Psoas muscle (tissue), 8 donors: ENCODE data around the gene RAPSN. TPM values are rescaled to one million over a fixed set of nuclear protein-coding genes. Genes with fewer than 3 reads are reported as not detected.

Source experiments
- ATAC-seq, 4 donors: fragments of 200-7000 bp; cut with Tn5 transposase; one replicate each; pipeline ENCODE4 v1.9.1; 2020; ENCODE audit warnings: moderate library complexity in 3 of 4, mild to moderate bottlenecking in 2 of 4
- DNase-seq, 2 donors: peaks; one replicate each; pipeline ENCODE4 v3.0.0-alpha.2; 2020
- H3K27ac ChIP-seq: fragments of 200-600 bp; one replicate; pipeline ENCODE4 v1.8.0; 2022
- H3K27me3 ChIP-seq, 3 donors: fragments of 200-600 bp in 1 of 3; one replicate each; pipeline versions ENCODE4 v1.6.1 to v1.8.0; 2013 to 2022; ENCODE audit warnings: low read length in 2 of 3, mild to moderate bottlenecking in 2 of 3, moderate library complexity in 1 of 3; ENCODE audit not compliant: insufficient read depth in 3 of 3
- H3K36me3 ChIP-seq, 2 donors: fragments of 200-600 bp in 1 of 2; one replicate each; pipeline versions ENCODE4 v1.6.1 to v1.8.0; 2013 to 2022; ENCODE audit warnings: low read depth in 1 of 2, mild to moderate bottlenecking in 1 of 2, moderate library complexity in 1 of 2; ENCODE audit not compliant: insufficient read depth in 1 of 2
- H3K4me1 ChIP-seq: fragments of 200-600 bp; one replicate; pipeline ENCODE4 v1.8.0; 2022
- H3K4me3 ChIP-seq: fragments of 200-600 bp; one replicate; pipeline ENCODE4 v1.8.0; 2022; ENCODE audit warnings: mild to moderate bottlenecking
- H3K9me3 ChIP-seq: fragments of 200-600 bp; one replicate; pipeline ENCODE4 v1.8.0; 2022
- CTCF ChIP-seq: fragments of 200-600 bp; IDR thresholded peaks from one replicate; pipeline ENCODE4 v1.8.0; 2022; ENCODE audit warnings: antibody characterized with exemption
- WGBS, 3 donors: extraction: QIAGEN DNeasy Blood & Tissue Kit; methylation state at CpG; one replicate each; pipeline versions ENCODE4 v1.1.6 to v1.1.7; 2013; 5-methylcytosine and 5-hydroxymethylcytosine counted together
- intact Hi-C, 2 donors: fragments of 100-400 bp; cut with DNase I; formaldehyde crosslinking; loops; one replicate each; pipeline versions ENCODE4 v1.11.0 to v1.14.2; 2022
- polyA plus RNA-seq, 3 donors: library from polyadenylated mRNA; stranded (reverse); fragments of 200-250 nt; gene quantifications; one replicate each; pipeline ENCODE4 v1.2.3, GENCODE V29; 2013
- total RNA-seq, 4 donors: library from RNA; stranded (reverse); fragmentation: NEBNext Ultra II Directional in 2 of 4; extraction: Animal tissue kit (Norgen Biotek cat#: 25700) in 2 of 4; gene quantifications; one replicate each; pipeline versions ENCODE4 v1.2.1 to v1.2.4, GENCODE V29; 2021 to 2023
- donor health status: healthy with polysubstance abuse.
- donor health status: DM: no; HTN: no; CAD: no; lungs with moderate emphysema.
- donor health status: Bipolar disorder and iron deficiency.
- donor health status: healthy.
- donor health status: DM: yes; HTN: yes; CAD: no.
- donor health status: DM: no; HTN: no; CAD: no.
- donor health status: DM: no; HTN: no; CAD: no.
- donor health status: DM: yes; HTN: yes; CAD: no.

RAPSN gene
- total and polyA plus RNA-seq, 7 donors = 37.6 to 90.6 (median 58.7) TPM

DNA sequence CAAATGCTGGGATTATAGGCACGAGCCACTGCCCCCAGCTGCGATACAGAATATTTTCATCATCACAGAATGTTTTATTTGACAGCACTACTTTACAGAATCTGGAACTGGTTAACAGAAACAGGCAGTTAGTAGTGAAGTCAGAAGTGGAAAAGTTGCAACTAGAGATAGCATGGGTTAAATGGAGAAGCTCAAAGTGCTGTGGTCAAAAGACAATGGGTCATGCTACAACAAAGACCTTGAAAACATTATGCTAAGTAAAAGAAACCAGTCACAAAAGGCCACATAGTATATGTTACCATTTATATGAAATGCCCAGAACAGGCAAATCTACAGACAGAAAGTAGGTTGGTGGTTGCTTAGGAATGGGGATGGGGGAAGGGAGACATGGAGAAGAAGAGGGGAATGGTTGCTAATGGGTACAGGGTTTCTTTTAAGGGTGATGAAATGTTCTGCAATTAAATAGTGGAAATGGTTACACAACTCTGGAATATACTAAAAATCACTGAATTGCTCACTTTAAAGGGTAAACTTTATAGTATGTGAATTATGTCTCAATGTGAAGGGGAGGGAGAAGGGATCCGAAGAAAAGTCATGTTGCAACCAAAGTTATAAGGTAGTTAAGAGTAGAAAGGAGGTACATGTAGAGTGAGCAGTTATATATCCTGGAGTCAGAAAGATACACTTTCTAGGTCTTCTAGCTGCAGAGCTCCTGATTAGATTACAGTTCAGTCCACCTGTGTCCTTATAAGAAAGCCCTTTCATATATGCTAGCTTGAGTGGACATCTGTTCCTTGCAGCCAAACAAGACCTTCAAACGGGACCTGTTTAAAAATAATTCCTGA is 46.3 kb upstream of the RAPSN start:
- Histone ChIP-seq H3K27ac (no peak overlapping the region), H3K4me3 (no peak overlapping the region), H3K27me3 (no peaks in the 10 kb centered on the region), H3K9me3 (no peaks in the 10 kb centered on the region), H3K36me3 (peaks cover 10 to 54% of the 10 kb centered on the region in 2 donors), H3K4me1 (peaks cover 56% of the 10 kb centered on the region)
- intact Hi-C loops = no loop called here
- 54 to 73% (median 61%) methylated on average over 4 of the region's 4 CpGs for WGBS, 3 donors
- no peak for TF ChIP-seq CTCF
- no peak for DNase-seq
- ATAC-seq = no peak

DNA sequence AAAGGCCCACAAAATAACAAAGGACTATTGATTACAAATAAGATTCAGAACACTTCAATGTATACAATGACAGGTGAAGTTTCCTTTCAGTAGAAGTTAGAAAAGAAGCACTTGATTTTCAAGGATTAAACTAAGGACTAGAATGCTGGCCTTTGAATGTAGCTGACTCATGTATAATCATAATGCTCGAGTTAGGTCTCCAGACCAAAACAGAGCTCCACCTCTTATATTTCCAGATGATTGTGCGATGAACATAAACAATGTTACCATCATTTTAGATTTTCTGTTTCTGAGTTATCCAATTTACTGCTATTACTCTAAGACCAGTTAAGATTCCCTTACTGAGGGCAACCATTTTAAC is 40.4 kb upstream of the RAPSN start:
- Histone ChIP-seq H3K27me3 (no peaks in the 10 kb centered on the region), H3K4me3 (no peak overlapping the region), H3K27ac (peak overlapping the region; percentile 5), H3K9me3 (no peaks in the 10 kb centered on the region), H3K36me3 (peaks cover 7 to 73% of the 10 kb centered on the region in 2 donors), H3K4me1 (peaks cover 9% of the 10 kb centered on the region)
- no peak for TF ChIP-seq CTCF
- 79 to 89% (median 88%) methylated on average over 2 of the region's 2 CpGs for WGBS, 3 donors
- intact Hi-C loops = no loop called here
- no peak for ATAC-seq
- DNase-seq = no peak

DNA sequence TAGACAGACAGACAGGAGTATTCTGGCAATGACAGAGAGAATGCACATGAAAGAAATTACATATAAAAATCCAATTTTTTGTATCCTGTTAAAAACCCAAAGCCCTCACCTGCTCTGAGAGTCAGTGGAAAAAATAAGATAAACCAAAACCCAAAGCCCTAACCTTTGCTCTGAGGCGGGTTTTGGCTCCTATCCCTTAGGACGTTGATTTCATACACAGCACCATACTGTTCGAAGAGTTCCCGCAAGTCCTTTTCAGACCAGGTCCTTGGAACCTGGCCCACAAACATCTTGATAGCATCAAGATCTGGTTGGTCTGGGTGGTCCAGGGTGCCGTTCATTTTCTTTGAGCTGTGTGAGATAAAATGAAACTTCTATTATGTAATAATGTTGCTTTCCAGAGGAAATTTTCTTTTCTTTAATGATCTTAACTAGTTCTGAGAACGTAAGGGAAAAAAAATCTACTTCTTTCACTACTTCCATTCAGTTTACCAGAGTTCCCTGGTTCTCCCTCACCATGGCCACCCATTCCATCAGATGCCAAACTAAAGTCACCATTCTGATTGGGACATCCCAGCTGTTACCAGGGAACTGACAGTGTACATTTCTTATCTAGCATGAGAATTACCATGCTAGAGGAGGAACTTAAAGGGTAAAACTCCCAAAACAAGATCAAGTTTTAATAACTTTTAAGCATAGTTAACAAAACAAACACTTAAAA is 39.9 kb upstream of the RAPSN start:
- no peak for TF ChIP-seq CTCF
- intact Hi-C loops = no loop called here
- WGBS, 3 donors = 74 to 82% (median 74%) methylated on average over 6 of the region's 6 CpGs

GRCh38 chr11:47488111-47488510 is 39.2 kb upstream of the RAPSN start:
- Histone ChIP-seq H3K4me1 (peaks cover 9% of the 10 kb centered on the region), H3K36me3 (peaks cover 11 to 73% of the 10 kb centered on the region in 2 donors), H3K4me3 (no peak overlapping the region), H3K27ac (no peak overlapping the region), H3K27me3 (no peaks in the 10 kb centered on the region), H3K9me3 (no peaks in the 10 kb centered on the region)
- no peak for DNase-seq
- 91 to 95% (median 91%) methylated on average over 3 of the region's 3 CpGs for WGBS, 3 donors
- intact Hi-C loops = no loop called here
- TF ChIP-seq CTCF = no peak
- no peak for ATAC-seq

More for the DNA sequence above, 39.9 kb upstream of the RAPSN start:
- H3K4me3 ChIP-seq = no peak overlapping the region
- H3K4me1 ChIP-seq = peaks cover 9% of the 10 kb centered on the region
- peak overlapping the region; percentile 5 for H3K27ac ChIP-seq
- DNase-seq (no peak), ATAC-seq (peak in 1 of 4 donors; percentile 39)
- H3K36me3 ChIP-seq = peaks cover 7 to 73% of the 10 kb centered on the region in 2 donors
- no peaks in the 10 kb centered on the region for H3K27me3 ChIP-seq
- H3K9me3 ChIP-seq = no peaks in the 10 kb centered on the region
